HCT116 (cell line): ENCODE measurements around the gene TMEM134.

Experiments
- CEBPB ChIP-seq: IDR thresholded peaks from 2 replicates; pipeline ENCODE4 v1.6.1; 2012; ENCODE audit warnings: low read depth
- EZH2 ChIP-seq: fragments of 200-600 bp; sonication (generic); IDR thresholded peaks from 2 replicates; pipeline ENCODE4 v1.6.1; 2017; ENCODE audit warnings: antibody characterized with exemption, mixed run types
- POLR2A ChIP-seq: IDR thresholded peaks from 2 replicates; pipeline ENCODE4 v1.7.0; 2011; ENCODE audit warnings: borderline replicate concordance; ENCODE audit not compliant: insufficient read depth, insufficient read length; ENCODE audit errors: extremely low read depth
- POLR2AphosphoS5 ChIP-seq: IDR thresholded peaks from 2 replicates; pipeline ENCODE4 v1.6.1; 2011; ENCODE audit warnings: mild to moderate bottlenecking, low read depth, low read length, moderate library complexity
- TF ChIP-seq, protein P1 (sequence below): IDR thresholded peaks from 2 replicates; pipeline ENCODE4 v1.6.1; 2012
- TF ChIP-seq, protein P2 (sequence below), 3 experiments: fragments of 200-600 bp in 1 of 3; sonication (generic) in 1 of 3; IDR thresholded peaks in 2 of 3; conservative IDR thresholded peaks in 1 of 3; 2 replicates each; pipeline ENCODE4 v1.5.1; 2012 to 2017; ENCODE audit warnings: low read depth in 2 of 3, low read length in 2 of 3, antibody characterized with exemption in 1 of 3, borderline replicate concordance in 1 of 3, control low read depth in 1 of 3, mild to moderate bottlenecking in 1 of 3, mixed read lengths in 1 of 3, mixed run types in 1 of 3, moderate library complexity in 1 of 3; ENCODE audit not compliant: insufficient read depth in 1 of 3

DNA sequence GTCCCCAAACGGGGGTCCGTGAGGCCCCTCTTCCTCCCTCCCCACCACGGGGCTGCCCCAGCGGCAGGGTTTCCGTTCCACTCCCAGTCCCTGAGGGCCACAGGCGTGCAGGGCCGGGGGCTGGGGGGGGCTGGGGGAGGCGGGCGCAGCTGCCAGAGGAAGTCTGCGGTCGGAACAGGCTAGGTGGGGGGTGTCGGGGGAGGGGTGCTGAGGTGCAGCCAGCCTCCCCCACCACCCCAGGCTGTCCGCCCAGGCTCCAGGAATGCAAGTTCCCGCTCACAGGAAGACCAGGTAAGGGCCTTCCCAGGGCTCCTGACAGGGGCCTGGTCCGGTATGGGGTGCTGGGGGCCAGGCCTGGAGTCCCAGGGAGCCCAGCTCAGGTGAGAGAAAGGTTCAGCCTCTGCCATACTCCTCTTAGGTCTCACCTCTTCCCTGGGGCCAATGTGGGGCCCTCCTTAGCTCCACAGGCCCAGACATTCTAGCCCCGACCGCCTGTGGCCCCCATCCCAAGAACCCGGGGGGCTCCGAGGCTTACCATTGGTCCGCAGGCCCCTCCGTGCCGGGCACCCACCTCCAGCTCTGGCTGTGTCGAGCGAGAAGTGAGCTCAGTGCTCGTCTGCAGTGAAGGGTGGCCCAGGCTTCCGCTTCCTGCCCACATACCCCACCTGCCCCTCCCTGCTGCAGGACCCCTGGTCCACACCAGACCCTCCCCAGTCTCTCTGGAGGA is 31.8 kb downstream of the TMEM134 start, which contains the start of gene PTPRCAP:
- TF ChIP-seq, protein P1, sequence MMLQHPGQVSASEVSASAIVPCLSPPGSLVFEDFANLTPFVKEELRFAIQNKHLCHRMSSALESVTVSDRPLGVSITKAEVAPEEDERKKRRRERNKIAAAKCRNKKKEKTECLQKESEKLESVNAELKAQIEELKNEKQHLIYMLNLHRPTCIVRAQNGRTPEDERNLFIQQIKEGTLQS, result no peak
- TF ChIP-seq POLR2A (no peak), POLR2AphosphoS5 (no peak), CEBPB (no peak), EZH2 (no peak)
- TF ChIP-seq, protein P2, sequence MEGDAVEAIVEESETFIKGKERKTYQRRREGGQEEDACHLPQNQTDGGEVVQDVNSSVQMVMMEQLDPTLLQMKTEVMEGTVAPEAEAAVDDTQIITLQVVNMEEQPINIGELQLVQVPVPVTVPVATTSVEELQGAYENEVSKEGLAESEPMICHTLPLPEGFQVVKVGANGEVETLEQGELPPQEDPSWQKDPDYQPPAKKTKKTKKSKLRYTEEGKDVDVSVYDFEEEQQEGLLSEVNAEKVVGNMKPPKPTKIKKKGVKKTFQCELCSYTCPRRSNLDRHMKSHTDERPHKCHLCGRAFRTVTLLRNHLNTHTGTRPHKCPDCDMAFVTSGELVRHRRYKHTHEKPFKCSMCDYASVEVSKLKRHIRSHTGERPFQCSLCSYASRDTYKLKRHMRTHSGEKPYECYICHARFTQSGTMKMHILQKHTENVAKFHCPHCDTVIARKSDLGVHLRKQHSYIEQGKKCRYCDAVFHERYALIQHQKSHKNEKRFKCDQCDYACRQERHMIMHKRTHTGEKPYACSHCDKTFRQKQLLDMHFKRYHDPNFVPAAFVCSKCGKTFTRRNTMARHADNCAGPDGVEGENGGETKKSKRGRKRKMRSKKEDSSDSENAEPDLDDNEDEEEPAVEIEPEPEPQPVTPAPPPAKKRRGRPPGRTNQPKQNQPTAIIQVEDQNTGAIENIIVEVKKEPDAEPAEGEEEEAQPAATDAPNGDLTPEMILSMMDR (IDR thresholded peaks at IDR 0.05 in 2 of 3, conservative IDR thresholded peaks at IDR 0.05 in 1 of 3; ENCODE audit: borderline replicate concordance in 1 of 3, insufficient read depth in 1 of 3, low read depth in 2 of 3, low read length in 2 of 3), result no peak
